GM18502 (cell line): ENCODE measurements around the gene DCHS2.
A peak's percentile ranks its signal among the peaks of the same experiment; 100 is the strongest.

Experiments used
- ATAC-seq: cut with Tn5 transposase; IDR thresholded peaks from one replicate; pipeline ENCODE4 v1.9.1; 2021; ENCODE audit warnings: mild to moderate bottlenecking; ENCODE audit not compliant: unreplicated experiment, poor library complexity

The DCHS2 gene

DNA sequence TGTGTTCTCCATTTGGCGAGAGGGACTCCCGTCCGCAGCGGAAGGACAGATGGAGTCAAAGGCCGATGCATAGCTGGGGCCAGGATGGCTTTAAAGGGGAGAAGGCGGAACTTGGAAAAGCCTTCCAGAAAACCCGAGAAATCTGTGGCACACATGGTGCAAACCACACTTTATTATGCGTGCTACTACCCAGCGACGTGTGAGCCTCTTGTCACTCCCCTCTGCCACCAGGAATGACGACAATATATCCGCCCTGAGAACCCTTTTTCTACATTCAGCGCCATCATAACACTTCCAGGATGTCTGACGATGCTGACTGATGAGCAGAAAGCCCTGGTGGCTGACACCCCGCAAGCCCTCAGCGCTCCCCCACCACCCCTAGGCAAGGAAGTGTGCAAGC is 689 bp upstream of the DCHS2 start:
- ATAC-seq: no peak

DNA sequence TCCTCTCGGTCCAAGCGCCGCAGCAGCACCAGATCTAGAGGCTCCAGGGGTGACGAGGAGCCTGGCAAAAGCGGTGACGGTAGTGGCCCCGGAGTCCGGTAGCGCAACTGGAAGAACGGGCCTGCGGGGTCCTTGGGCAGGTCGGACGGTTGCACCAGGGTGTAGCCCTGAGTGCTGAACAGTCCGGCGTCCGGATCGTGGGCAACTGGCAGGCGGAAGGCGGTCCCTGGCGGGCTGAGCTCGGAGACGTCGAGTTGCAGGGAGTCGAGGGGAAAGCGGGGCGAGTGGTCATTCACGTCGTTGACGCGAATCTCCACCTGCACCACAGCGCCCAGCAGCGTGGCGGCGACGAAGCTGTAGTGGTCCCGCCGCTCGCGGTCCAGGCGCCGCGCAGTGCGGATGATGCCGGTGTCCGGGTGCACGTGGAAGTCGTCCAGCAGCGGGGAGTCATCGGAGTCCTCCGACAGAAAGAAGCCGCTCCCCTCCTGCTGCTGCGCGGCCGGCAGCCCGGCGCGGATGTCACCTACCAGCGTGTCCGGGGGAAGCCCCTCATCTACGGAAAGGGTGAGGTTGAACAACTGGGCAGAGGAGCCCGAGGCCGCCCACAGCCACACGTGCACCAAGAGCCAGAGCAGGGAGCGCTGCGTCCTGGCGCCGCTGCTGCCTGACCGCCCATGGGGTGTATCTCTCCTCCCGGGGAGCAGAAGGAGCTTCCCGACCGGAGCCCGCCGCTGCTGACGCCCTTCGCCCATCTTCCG is 837 bp downstream of the DCHS2 start:
- ATAC-seq: peak; percentile 55

DNA sequence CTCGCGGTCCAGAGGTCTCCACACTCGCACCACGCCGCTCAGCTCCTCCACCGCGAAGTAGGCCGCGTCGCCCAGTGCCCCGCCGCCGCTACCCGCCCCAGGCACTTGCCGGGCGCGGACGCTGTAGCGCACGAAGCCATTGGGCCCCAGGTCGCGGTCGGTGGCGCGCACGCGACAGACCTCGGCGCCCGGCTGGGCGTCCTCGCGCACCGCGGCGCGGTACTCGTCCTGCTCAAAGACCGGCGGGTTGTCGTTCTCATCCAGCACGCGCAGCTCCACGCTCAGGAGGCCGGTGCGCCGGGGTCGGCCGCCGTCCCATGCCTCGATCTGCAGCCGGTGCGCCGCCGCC is 1.4 kb downstream of the DCHS2 start:
- no peak for ATAC-seq

DNA sequence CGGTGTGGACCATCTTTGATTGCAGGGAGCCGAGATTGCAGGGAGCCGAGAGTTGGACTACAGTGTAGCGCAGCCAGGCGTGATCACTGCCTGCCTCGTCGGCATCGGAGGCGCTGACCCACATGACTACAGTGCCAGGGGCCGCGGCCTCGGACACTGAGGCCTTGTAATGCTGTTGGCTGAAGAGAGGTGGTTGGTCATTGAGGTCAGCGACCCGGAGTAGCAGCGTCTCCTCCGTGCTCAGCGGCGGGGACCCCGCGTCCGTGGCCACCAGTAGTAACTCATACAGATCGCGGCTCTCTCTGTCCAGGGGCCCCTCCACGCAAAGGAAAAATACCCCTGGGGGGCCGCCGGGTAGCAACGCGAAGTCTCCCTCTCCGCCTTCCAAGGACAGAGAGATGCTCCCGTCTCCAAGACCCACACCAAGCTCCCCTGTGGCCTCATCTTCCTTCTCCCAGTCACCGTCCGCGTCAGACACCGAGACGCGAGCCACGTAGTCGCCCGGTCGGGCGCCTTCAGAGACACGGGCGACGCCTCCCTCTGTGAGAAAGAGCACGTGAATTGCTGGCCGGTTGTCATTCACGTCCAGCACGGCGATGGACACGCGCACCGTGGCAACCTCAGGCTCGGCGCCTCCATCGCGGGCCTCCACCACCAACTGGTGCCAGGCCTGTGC is 1.9 kb downstream of the DCHS2 start:
- no peak for ATAC-seq

DNA sequence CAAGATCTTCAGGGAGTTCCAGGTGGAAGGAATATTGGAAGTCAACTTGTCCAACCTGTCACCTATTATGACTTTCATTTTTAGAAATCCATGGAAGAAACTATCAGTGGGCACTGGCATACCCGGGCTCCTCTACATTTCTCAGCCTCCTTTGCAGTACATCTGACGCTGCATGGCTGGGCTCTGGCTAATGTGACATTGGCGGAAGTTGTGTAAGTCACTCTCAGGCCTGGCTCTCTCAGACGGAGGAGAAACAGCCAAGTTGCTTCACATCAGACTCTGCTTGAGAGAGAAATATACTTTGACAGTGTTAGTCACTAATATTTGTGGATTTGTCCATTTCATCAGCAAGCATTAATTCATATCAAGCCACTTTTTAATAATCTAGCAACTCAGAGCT is 4.5 kb downstream of the DCHS2 start:
- ATAC-seq: no peak

DNA sequence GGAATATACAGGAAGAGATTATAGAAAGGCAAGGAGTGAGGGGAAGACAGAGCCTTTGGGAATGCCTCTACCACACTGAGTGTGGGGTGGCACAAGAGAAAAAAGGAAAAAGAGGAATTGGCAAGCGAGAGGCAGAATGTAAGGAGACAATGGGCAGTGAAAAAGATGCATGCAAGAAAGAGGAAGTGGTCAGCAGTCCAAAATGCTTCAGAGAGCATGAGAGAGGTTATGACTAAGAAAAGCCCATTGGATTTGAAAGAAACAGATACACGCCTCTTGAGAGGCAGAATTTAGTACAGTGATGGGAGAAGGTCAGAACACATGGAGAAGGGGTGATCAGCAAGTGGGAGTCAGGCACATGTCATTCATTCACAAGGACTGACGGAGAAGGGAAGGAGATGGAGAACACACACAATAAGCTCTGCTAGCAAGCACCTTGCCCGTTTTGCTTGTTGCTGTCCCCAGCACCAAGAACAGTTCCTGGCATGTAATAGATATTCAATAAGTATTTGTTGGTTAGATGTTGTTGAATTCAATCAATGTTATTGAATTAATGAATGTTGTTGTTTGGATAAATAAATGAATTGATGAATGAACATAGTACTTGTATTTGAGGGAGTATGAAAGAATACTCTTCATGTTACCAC is 6.3 kb downstream of the DCHS2 start:
- ATAC-seq: peak; percentile 98

DNA sequence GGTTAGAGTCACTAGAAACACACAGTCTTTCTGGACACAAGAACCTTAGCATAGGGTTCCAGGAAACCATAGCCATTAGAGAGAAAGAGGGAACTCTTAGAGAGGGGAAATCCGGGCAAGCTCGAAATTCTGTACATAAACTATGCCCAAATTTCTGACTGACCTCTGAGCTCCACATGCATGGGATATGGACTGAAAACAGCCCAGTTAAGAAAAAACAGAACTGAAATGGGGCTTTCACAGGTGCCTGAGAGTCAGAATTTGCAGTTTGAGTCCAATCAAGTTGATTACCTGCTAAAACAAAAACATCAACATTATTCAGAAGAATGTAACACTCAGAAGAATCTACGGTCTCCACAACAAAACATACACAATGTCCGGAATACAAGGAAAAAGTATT is 13.1 kb downstream of the DCHS2 start:
- peak; percentile 44 for ATAC-seq

DNA sequence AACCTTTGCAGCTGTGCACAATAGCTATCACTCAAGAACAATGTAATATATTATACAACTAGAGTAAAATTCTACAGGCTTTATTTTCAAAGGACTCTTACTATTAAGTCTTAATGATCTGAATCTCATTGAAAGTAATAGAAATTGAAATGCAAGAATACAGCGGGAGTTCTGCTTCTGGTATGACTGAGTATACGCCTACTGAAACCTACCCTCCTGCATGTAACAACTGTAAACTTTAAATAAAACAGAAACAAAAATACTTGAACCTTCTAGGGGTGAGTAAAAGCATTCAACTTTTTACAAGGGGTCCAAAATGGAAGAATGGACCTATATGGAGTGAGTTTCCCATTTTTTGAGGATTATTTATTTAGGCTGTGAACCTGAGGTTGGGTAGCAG is 13.5 kb downstream of the DCHS2 start:
- ATAC-seq: peak; percentile 86

DNA sequence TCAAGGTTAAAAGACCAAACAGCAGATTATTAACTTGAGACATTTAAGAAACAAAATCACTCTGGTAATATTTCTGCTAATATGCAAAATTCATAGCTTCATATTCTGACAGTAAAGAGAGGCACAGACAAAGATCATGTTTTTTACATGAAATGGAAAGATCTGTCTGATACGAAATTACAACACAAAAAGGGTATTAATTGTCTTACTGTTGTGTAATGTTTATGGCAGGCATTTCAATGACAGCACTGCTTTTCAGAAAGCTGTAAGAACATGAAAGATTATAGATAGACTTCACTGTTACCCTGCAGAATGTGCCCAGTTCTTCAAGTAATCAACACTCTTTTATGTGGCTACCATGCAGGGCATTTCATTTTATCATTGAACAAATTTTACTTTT is 15.4 kb downstream of the DCHS2 start:
- ATAC-seq: no peak

DNA sequence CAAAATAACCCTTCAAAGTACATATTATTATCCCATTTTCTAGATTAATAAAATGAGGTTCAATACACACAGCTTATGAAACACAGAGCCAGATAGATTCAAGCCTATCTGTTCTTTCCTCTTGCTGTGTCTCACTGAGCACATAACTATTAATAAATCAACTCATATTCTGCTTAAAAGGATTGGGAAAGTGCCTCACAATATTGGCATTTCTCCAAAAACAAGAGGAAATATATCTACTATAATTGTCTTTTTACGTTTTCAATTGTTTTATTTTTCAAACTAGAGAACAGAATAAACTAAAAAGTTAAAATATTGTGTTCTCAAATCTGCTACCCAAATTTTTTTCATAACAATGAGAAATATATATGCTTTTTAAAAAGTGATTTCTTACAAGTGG is 15.8 kb downstream of the DCHS2 start:
- ATAC-seq: no peak

DNA sequence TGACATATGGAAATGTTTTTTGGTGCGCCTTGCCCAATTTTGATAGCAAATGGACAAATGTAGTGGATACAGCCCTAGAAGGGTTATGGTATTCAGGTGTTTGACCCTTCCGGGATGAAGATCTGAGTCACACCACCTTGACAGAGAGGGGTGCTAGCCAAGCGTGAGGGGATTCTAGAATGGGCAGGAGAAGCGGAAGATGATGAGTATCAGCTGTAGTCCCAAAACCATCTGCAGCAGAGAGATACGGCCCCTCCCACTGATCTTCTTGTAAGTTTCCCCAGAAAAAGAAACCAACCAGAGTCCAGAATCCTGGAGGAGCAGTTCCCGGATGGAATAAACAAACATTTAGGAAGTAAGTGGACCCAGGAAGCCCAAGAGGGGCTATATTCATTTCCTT is 18.1 kb downstream of the DCHS2 start:
- ATAC-seq: no peak

DNA sequence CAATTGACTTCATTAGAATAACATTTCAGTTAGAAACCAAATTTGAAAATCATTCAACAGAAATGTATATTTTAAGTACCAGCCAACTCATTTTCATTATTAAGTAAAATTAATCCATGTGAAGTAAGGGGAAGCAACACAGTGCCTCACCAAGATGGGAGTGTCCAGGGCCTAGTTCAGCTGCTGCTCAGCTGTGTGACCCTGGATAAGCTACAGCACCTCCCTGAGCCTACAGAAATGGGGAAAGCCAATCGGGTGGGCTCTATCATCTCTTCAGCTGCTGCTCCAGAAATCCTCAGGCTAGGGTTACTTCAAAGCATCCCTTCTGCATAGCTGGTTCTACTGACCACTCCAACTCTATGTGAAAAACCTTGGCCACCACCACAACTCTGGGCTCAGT is 18.7 kb downstream of the DCHS2 start:
- no peak for ATAC-seq

DNA sequence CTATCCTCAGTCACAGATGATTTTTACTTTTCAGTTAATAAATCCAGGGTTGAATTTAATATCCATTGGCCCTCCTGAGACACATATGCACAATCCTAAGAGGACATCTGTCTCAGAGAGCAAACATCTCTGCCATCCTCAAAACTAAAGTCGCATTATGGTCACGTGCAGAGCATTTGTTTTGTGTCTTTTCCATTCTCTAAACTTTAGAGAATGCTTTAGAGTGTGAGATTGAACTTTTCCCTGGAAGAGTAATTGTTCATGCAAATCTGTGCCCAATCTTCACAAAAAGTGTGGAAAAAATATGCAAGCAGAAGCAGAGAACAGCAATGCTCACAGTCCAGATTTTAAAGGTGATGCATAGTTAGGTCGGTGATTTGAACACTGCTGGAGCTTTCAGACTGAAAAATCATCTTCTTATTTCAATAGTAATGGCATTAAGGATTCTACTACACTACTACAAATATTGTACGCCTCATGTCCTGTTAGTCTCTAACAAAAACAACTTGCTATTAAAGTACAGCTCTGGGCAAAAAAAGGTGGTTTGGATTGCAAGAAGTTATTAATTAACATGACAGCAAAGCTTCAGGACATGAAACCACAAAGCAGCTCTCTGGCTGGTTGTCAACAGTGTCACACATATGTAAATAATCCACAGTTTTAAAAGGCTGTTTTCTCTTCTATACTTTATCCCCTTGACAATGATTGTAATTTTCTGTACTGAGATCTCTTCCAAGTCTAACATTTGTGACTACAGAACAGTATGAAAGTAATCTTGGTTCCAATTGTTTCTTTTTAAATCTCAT is 19.9 kb downstream of the DCHS2 start:
- ATAC-seq: peak; percentile 60

DNA sequence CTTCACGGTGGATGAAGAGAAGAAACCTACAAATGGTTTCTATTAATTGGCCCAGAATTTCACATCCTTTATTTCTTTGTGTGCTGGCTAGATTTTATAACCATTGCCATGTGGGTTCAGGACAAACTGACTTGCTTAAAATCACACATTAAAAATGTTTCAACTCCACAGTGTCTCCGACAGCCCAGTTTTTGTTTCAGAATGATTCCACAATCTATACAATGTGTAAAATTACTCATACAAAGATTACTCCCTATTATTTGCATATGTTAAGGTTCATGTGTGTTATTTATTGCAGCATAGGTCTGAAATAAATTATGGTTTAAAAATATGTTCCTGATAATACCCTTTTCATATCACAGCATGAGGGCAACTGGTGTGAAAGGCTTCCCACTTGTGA is 20.6 kb downstream of the DCHS2 start:
- peak; percentile 87 for ATAC-seq

DNA sequence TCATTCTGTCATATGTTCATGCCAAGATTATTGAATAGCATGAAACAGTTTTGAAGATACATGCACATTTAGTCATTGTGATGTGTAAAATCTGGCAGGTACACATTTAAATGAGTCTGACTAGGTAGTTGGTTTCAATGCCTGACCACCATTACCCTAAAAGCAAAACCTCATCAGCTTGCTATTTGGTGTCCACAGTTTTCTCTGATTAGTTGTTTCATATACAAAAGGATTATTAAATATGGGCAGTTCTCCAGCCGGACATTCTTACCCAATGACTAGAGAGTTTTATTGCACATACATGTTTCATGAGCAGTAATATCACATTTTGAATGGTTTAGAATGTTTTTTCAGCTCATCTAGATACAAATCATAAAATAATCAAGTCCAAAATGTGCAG is 23.7 kb downstream of the DCHS2 start:
- ATAC-seq: no peak

DNA sequence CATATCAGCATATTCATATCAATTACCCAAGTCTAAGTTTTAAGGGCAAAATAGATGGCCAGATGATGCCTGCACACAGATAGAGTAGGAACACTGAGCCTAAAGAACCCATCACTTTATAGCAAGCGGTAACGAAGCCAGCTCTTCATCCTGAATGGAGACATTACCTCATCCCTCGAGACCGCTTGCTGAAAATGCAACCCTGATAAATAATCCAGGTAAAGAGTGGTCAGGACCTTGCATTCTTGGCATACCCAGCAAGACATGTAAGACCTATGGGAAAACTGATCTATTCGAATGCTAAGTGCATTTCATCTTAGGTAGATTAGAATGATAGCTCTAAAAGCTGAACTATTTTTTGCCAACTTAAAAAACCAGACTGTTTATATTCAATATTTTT is 25.3 kb downstream of the DCHS2 start:
- no peak for ATAC-seq

DNA sequence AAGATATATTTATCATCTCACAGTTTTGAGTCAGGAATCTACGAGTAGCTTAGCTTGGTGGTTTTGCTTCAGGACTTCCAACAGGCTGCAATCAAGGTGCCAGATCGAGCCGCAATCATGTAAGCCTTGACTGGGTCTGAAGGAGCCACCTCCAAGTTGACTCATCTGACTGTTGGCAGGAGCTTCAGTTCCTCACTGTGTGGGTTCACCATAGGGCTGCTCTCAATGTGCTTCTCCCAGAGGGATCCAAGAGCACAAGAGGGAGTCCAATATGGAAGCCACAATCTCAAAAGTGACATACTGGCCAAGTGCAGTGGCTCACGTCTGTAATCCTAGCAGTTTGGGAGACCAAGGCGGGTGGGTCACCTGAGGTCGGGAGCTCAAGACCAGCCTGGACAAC is 26.5 kb downstream of the DCHS2 start:
- ATAC-seq: no peak

DNA sequence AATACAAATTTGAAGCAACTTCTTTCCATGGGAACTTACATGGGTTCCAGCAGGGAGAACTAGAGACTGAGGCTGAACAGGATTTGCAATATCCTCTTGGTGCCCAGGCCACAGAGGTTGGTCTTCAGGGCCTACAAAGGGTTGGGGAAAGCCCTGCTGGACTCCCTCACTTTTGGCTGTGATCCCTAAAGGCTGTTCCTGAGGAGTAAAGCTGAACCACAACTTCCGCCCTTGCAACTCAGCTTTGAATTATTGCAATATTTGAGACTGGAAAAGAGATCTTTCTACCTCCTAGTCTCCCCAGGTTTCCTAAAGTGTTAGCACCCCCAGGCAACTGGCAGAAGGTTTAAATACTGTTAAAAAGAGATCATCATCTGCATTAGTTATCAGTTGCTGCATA is 26.9 kb downstream of the DCHS2 start:
- ATAC-seq: no peak

DNA sequence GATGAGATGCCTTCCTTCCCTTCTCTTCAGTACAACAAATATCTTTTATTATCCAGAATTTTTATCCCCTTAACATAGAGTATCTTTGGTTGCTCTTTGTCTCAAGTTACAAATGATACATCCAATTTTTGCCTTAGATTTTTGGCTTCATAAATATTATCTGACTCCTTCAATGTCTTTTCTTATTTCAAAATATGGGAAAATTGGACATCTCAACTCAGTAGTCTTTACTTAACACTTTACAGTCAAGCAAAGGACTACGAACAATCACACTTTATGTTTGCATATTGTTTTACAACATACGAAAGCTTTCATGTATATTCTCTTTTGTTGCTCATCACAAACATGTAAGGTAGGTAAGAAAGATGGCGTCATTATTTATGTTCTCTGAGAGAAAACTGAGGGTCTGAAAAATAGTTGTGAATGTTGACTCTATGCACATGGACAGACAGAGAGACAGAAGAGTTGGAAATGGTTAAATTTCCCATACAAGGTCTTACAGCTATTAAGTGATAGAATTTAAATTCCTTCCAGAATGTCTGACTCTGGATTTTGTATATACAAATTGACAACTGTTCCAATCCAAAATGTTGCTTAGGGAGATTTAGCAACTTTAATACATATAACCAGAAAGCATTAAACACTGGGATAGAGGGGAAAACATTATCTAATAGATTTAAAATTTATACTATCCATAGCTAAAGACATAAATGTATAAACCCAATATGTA is 29.4 kb downstream of the DCHS2 start:
- ATAC-seq: no peak

DNA sequence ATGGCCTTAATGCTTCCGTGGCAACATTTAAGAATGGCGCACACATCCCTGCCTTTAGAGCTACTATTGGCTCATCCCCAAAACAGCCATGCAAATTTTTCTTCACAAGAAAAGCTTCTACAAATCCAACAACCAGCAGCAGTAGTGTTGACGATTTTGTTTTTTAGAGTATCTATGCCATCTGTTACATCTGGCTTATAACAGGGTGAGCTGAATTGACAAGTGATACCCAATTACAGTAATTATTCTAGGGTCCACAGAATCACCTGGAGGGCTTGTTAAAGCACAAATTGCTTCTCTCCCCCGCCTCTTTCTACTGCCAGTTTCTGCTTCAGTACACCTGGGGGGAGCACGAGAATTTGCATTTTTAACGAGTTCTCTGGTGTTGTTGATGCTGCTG is 34.1 kb downstream of the DCHS2 start:
- no peak for ATAC-seq
